Adipocyte (in vitro differentiated cells): ENCODE measurements around the gene LINGO1.

ENCODE experiments used
- DNase-seq: peaks from one replicate; pipeline ENCODE4 v3.0.0-alpha.2; 2015; ENCODE audit warnings: low read depth
- H3K27me3 ChIP-seq: replicated peaks from 2 replicates; pipeline ENCODE4 v1.7.0; 2013; ENCODE audit warnings: mild to moderate bottlenecking, low read length, moderate library complexity; ENCODE audit not compliant: control insufficient read depth, insufficient read depth
- H3K36me3 ChIP-seq: 2 replicates; pipeline ENCODE4 v1.7.0; 2013; ENCODE audit warnings: low read length, mild to moderate bottlenecking, moderate library complexity; ENCODE audit not compliant: control insufficient read depth, insufficient read depth, severe bottlenecking
- H3K4me1 ChIP-seq: 2 replicates; pipeline ENCODE4 v1.7.0; 2013; ENCODE audit warnings: mild to moderate bottlenecking, low read length, moderate library complexity; ENCODE audit not compliant: control insufficient read depth, insufficient read depth
- H3K4me3 ChIP-seq: 2 replicates; pipeline ENCODE4 v1.7.0; 2013; ENCODE audit warnings: mild to moderate bottlenecking, low read length, moderate library complexity
- H3K9ac ChIP-seq: 2 replicates; pipeline ENCODE4 v1.7.0; 2013; ENCODE audit warnings: mild to moderate bottlenecking, low read length, moderate library complexity
- H3K9me3 ChIP-seq: 2 replicates; pipeline ENCODE4 v1.7.0; 2013; ENCODE audit warnings: mild to moderate bottlenecking, low read length, moderate library complexity; ENCODE audit not compliant: control insufficient read depth

LINGO1 gene

GRCh38 chr15:77599357-77599756 lies 33.4 kb downstream of the LINGO1 start:
- no peak overlapping the region for H3K4me3 ChIP-seq
- peaks cover 9% of the 10 kb centered on the region for H3K27me3 ChIP-seq
- no peaks in the 10 kb centered on the region for H3K36me3 ChIP-seq
- no peaks in the 10 kb centered on the region for H3K4me1 ChIP-seq
- no peaks in the 10 kb centered on the region for H3K9me3 ChIP-seq
- no peak for DNase-seq
- H3K9ac ChIP-seq: no peak overlapping the region

GRCh38 chr15:77598644-77599043 lies 34.1 kb downstream of the LINGO1 start:
- Histone ChIP-seq H3K9ac (no peak overlapping the region), H3K36me3 (no peaks in the 10 kb centered on the region), H3K27me3 (peaks cover 9% of the 10 kb centered on the region), H3K4me3 (no peak overlapping the region), H3K9me3 (no peaks in the 10 kb centered on the region), H3K4me1 (no peaks in the 10 kb centered on the region)
- no peak for DNase-seq

DNA sequence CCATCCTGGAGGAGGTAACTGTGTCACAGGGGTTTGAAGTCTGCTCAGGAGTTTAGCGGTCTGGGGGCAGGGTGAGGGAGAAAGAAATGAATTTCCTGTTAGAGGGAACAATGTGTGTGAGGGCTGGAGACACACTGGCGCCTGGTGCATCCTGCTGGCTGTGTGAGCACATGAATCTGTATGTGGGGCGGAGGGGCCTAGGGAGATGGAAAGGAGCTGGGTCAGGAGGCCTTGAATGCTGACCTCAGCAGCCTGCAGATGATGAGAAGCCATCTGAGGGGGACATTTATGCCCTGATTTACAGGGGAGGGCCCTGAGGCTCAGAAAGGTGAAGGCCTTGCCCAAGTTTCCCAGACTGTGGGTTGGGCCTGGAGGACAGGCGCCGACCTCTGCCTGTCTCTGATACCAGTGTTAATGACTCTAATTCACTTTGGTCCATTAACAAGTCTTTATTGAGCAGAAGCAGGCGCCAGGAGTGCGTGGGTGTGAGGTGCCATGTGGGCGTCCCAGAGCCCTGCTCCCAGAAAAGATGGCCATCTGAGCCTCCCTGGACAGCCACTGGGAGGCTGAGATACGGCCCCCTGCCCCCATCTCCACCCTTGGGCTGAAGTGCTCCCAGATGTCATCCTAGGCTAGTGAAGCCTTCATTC lies 34.8 kb downstream of the LINGO1 start:
- H3K27me3 ChIP-seq: peaks cover 9% of the 10 kb centered on the region
- H3K9ac ChIP-seq: no peak overlapping the region
- H3K4me1 ChIP-seq: no peaks in the 10 kb centered on the region
- no peak for DNase-seq
- no peaks in the 10 kb centered on the region for H3K36me3 ChIP-seq
- no peaks in the 10 kb centered on the region for H3K9me3 ChIP-seq
- no peak overlapping the region for H3K4me3 ChIP-seq

DNA sequence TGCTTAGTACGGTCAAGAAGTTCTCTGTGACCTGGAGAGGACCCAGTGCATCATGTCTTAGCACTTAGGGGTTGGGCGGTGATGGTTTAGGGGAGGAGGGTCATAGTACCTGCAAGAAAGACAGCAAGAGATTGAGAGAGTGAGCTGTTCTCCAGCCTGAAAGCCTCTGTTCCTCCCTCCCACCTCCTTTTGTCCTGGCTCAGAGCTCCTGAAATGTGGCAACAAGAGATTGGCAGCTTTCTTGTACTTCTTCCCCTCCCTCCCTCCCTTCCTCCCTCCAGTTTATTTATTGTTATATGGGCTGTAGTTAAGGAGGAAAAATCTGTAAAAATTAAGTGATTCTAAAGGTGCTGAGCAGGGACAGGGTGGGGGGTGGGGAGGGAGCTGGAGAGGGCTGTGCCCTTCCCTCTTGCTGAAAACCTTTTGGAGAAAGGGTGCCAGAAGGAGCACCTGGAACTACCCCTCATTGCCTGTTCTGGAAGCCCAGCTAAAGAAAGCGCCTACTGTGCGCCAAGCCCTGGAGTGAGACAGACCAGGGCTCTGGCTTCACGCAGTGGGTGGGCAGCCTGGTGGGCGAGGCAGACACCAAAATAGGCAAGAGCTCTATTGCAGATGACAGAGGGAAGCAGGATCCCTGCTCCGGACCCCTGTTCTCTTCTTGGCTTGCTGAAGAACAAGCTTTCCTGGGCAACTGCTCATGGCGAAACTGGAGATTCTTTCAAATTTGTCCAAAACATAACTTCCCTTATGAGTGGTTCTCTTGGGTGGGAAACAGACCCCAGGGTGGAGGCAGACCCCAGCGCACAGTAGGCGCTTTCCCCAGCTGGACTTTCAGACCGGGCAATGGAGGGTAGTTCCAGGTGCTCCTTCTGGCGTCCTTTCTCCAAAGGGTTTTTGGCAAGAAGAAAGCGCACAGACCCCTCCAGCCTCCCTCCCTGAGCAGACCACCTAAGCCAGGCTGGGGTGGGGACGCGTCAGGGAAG lies 35.6 kb downstream of the LINGO1 start:
- no peaks in the 10 kb centered on the region for H3K4me1 ChIP-seq
- DNase-seq: no peak
- H3K9me3 ChIP-seq: no peaks in the 10 kb centered on the region
- peaks cover 9% of the 10 kb centered on the region for H3K27me3 ChIP-seq
- H3K9ac ChIP-seq: no peak overlapping the region
- no peak overlapping the region for H3K4me3 ChIP-seq
- no peaks in the 10 kb centered on the region for H3K36me3 ChIP-seq

- H3K36me3 ChIP-seq: no peaks in the 10 kb centered on the region
- H3K9ac ChIP-seq: no peak overlapping the region
- H3K27me3 ChIP-seq: peaks cover 14% of the 10 kb centered on the region
- no peaks in the 10 kb centered on the region for H3K9me3 ChIP-seq
- no peak for DNase-seq
- H3K4me3 ChIP-seq: no peak overlapping the region
- no peaks in the 10 kb centered on the region for H3K4me1 ChIP-seq
Measured at GRCh38 chr15:77595231-77595630, 37.5 kb downstream of the LINGO1 start.

DNA sequence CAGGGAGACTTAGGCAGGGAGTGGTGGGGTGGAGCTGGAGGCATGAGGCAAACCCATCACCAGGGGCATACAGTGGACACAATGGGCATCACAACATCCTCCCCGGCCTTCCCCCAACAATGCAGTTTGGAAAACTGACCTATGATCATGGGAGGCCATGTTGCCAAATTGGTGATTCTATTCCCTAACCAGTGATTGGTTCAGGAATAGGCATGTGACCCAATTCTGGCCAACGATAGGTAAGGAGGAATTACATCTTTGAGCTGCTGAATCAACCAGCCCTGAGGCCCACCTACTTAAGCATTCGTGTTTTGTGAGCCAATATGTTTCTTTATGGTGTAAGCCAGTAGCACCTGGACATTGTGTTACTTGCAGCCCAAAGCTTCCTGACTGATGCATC lies 40.0 kb downstream of the LINGO1 start:
- no peak overlapping the region for H3K9ac ChIP-seq
- no peaks in the 10 kb centered on the region for H3K36me3 ChIP-seq
- no peak overlapping the region for H3K4me3 ChIP-seq
- DNase-seq: no peak
- H3K9me3 ChIP-seq: no peaks in the 10 kb centered on the region
- no peaks in the 10 kb centered on the region for H3K4me1 ChIP-seq
- H3K27me3 ChIP-seq: peaks cover 23% of the 10 kb centered on the region

GRCh38 chr15:77591968-77592613 lies 40.6 kb downstream of the LINGO1 start:
- Histone ChIP-seq H3K4me1 (no peaks in the 10 kb centered on the region), H3K27me3 (peaks cover 25% of the 10 kb centered on the region), H3K4me3 (no peak overlapping the region), H3K36me3 (no peaks in the 10 kb centered on the region), H3K9ac (no peak overlapping the region), H3K9me3 (no peaks in the 10 kb centered on the region)
- no peak for DNase-seq

DNA sequence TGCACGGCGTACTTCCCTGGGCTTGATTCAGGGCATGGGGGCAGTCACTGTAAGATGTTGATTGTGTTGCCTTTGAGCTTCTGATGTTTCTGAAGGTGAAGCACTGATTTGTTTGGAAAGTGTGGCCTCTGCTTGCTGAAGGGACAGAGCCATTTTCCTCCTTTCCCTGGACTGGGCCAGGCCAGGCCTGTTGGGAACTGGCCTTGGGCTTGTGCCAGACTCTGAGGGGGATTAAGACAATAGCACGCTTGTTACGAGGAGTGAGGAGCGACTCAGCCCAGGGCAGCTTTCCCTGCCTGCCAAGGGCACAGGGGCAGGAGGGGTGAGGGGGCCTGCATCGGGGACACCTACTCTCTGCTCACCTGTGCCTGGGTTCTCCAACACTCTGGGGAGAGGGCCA lies 42.9 kb downstream of the LINGO1 start:
- DNase-seq: no peak
- H3K4me1 ChIP-seq: no peaks in the 10 kb centered on the region

DNA sequence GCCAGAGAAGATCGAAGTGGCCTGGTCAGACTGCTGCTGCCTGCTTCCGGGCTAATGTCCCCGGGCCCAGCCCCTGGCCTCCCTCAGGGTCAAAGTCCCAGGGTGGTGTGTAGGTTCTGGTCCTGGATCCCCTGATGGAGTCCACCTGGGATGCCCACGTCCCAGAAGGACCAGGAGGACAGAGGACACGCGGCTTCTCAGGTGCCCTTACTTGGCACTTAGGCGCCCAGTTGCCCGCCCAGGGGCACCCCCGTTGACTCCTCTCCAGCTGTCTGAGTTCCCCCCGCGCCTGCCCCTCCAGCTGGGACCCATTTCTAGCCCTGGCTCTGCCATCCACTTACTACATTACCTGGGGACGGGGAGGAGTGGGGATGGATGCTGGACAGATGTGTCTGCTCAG lies 44.6 kb downstream of the LINGO1 start:
- Histone ChIP-seq H3K9me3 (peaks cover 3% of the 10 kb centered on the region), H3K4me1 (no peaks in the 10 kb centered on the region), H3K36me3 (no peaks in the 10 kb centered on the region), H3K4me3 (no peak overlapping the region), H3K9ac (no peak overlapping the region), H3K27me3 (peaks cover 56% of the 10 kb centered on the region)
- no peak for DNase-seq

More for the DNA sequence above, 42.9 kb downstream of the LINGO1 start:
- no peak overlapping the region for H3K4me3 ChIP-seq
- no peaks in the 10 kb centered on the region for H3K36me3 ChIP-seq
- no peak overlapping the region for H3K9ac ChIP-seq
- peaks cover 39% of the 10 kb centered on the region for H3K27me3 ChIP-seq
- H3K9me3 ChIP-seq: no peaks in the 10 kb centered on the region

DNA sequence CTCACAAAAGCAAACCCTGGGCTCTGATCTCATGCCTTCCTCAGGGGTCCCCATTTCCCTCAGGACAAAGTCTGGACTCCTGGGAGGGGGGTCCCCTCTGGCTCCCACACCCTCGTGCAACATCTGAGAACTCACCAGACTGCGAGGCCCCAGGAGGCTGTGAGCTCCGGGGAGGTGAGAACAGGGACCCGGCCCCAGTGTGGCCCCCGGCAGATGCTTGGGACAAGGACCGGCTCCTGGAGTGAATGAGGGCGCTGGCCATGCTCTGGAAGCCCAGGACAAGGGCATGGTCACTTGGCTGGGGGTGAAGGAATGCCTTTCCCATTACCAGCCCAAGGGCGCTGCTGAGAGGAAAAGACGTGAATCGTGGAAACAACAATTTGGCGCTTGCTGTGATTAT lies 48.0 kb downstream of the LINGO1 start:
- no peak for DNase-seq
- Histone ChIP-seq H3K9me3 (peaks cover 3% of the 10 kb centered on the region), H3K36me3 (no peaks in the 10 kb centered on the region), H3K4me1 (no peaks in the 10 kb centered on the region), H3K9ac (no peak overlapping the region), H3K4me3 (no peak overlapping the region), H3K27me3 (peaks cover 63% of the 10 kb centered on the region)

GRCh38 chr15:77584201-77584600 lies 48.5 kb downstream of the LINGO1 start:
- Histone ChIP-seq H3K9ac (no peak overlapping the region), H3K36me3 (no peaks in the 10 kb centered on the region), H3K9me3 (peaks cover 3% of the 10 kb centered on the region), H3K27me3 (peaks cover 66% of the 10 kb centered on the region), H3K4me1 (no peaks in the 10 kb centered on the region), H3K4me3 (no peak overlapping the region)
- no peak for DNase-seq
